Muscle layer of duodenum (tissue), 2 donors: ENCODE measurements around the gene HOXD8.
A peak's percentile ranks its signal among the peaks of the same experiment; 100 is the strongest.

Experiments
- H3K27ac ChIP-seq: one replicate; pipeline ENCODE4 v1.7.0; 2013; ENCODE audit warnings: mild to moderate bottlenecking, low read length
- H3K27me3 ChIP-seq: one replicate; pipeline ENCODE4 v1.7.0; 2013; ENCODE audit warnings: low read depth, mild to moderate bottlenecking, control low read depth, low read length
- H3K36me3 ChIP-seq, 2 donors: one replicate each; pipeline ENCODE4 v1.7.0; 2013; ENCODE audit warnings: low read length in 2 of 2, control low read depth in 1 of 2, mild to moderate bottlenecking in 1 of 2; ENCODE audit not compliant: insufficient read depth in 2 of 2, control insufficient read depth in 1 of 2
- H3K4me1 ChIP-seq, 2 donors: one replicate each; pipeline ENCODE4 v1.7.0; 2013; ENCODE audit warnings: low read length in 2 of 2, mild to moderate bottlenecking in 2 of 2, control low read depth in 1 of 2, moderate library complexity in 1 of 2; ENCODE audit not compliant: insufficient read depth in 2 of 2, control insufficient read depth in 1 of 2
- H3K4me3 ChIP-seq, 2 donors: one replicate each; pipeline ENCODE4 v1.7.0; 2013; ENCODE audit warnings: low read length in 2 of 2, low read depth in 1 of 2, mild to moderate bottlenecking in 1 of 2
- H3K9me3 ChIP-seq, 2 donors: one replicate each; pipeline ENCODE4 v1.7.0; 2013; ENCODE audit warnings: low read length in 2 of 2, control low read depth in 1 of 2, mild to moderate bottlenecking in 1 of 2; ENCODE audit not compliant: control insufficient read depth in 1 of 2
- donor health status: healthy.

HOXD8 gene

GRCh38 chr2:176085120-176085788, 44.3 kb upstream of the HOXD8 start:
- no peak overlapping the region for H3K4me3 ChIP-seq
- H3K27me3 ChIP-seq, result peaks cover 96% of the 10 kb centered on the region
- H3K36me3 ChIP-seq, result no peaks in the 10 kb centered on the region
- no peak overlapping the region for H3K27ac ChIP-seq
- peaks cover 0 to 52% of the 10 kb centered on the region in 2 donors for H3K4me1 ChIP-seq
- H3K9me3 ChIP-seq, result no peaks in the 10 kb centered on the region

GRCh38 chr2:176085861-176086771, 43.4 kb upstream of the HOXD8 start:
- H3K27me3 ChIP-seq, result peaks cover 97% of the 10 kb centered on the region
- peaks cover 0 to 47% of the 10 kb centered on the region in 2 donors for H3K4me1 ChIP-seq
- no peaks in the 10 kb centered on the region for H3K9me3 ChIP-seq
- peak overlapping the region in 1 of 2 donors; percentile 17 for H3K4me3 ChIP-seq
- H3K27ac ChIP-seq, result no peak overlapping the region
- H3K36me3 ChIP-seq, result no peaks in the 10 kb centered on the region

GRCh38 chr2:176087330-176088047, 42.0 kb upstream of the HOXD8 start:
- H3K36me3 ChIP-seq, result no peaks in the 10 kb centered on the region
- no peak overlapping the region for H3K27ac ChIP-seq
- peaks cover 0 to 53% of the 10 kb centered on the region in 2 donors for H3K4me1 ChIP-seq
- H3K27me3 ChIP-seq, result peaks cover 97% of the 10 kb centered on the region
- no peaks in the 10 kb centered on the region for H3K9me3 ChIP-seq
- peak overlapping the region; percentile 33 to 57 for H3K4me3 ChIP-seq

- no peaks in the 10 kb centered on the region for H3K9me3 ChIP-seq
- peaks cover 0 to 50% of the 10 kb centered on the region in 2 donors for H3K4me1 ChIP-seq
- peak overlapping the region; percentile 33 to 57 for H3K4me3 ChIP-seq
- H3K27ac ChIP-seq, result no peak overlapping the region
- H3K36me3 ChIP-seq, result no peaks in the 10 kb centered on the region
- peaks cover 92% of the 10 kb centered on the region for H3K27me3 ChIP-seq
Measured at GRCh38 chr2:176088048-176088936, 41.2 kb upstream of the HOXD8 start.

GRCh38 chr2:176088937-176089842, 40.3 kb upstream of the HOXD8 start:
- no peak overlapping the region for H3K4me3 ChIP-seq
- no peak overlapping the region for H3K27ac ChIP-seq
- peaks cover 92% of the 10 kb centered on the region for H3K27me3 ChIP-seq
- no peaks in the 10 kb centered on the region for H3K36me3 ChIP-seq
- H3K9me3 ChIP-seq, result peaks cover 0 to 5% of the 10 kb centered on the region in 2 donors
- H3K4me1 ChIP-seq, result peaks cover 0 to 48% of the 10 kb centered on the region in 2 donors

GRCh38 chr2:176089843-176090395, 39.6 kb upstream of the HOXD8 start:
- no peak overlapping the region for H3K27ac ChIP-seq
- peaks cover 92% of the 10 kb centered on the region for H3K27me3 ChIP-seq
- peaks cover 0 to 8% of the 10 kb centered on the region in 2 donors for H3K9me3 ChIP-seq
- no peak overlapping the region for H3K4me3 ChIP-seq
- H3K36me3 ChIP-seq, result no peaks in the 10 kb centered on the region
- peaks cover 0 to 44% of the 10 kb centered on the region in 2 donors for H3K4me1 ChIP-seq

GRCh38 chr2:176090862-176091261, 38.6 kb upstream of the HOXD8 start:
- H3K27me3 ChIP-seq, result peaks cover 92% of the 10 kb centered on the region
- H3K4me1 ChIP-seq, result peaks cover 0 to 34% of the 10 kb centered on the region in 2 donors
- no peaks in the 10 kb centered on the region for H3K36me3 ChIP-seq
- H3K9me3 ChIP-seq, result peaks cover 0 to 8% of the 10 kb centered on the region in 2 donors
- H3K4me3 ChIP-seq, result no peak overlapping the region
- H3K27ac ChIP-seq, result no peak overlapping the region

GRCh38 chr2:176091329-176092258, 37.9 kb upstream of the HOXD8 start:
- Histone ChIP-seq H3K27me3 (peaks cover 92% of the 10 kb centered on the region), H3K4me3 (no peak overlapping the region), H3K36me3 (no peaks in the 10 kb centered on the region), H3K4me1 (peaks cover 4 to 32% of the 10 kb centered on the region in 2 donors), H3K27ac (no peak overlapping the region), H3K9me3 (peaks cover 0 to 8% of the 10 kb centered on the region in 2 donors)
